Neural progenitor cell (in vitro differentiated cells): ENCODE results near the gene FADS2.

Experiments used
- EZH2 ChIP-seq: fragments of 200-600 bp; sonication (generic); IDR thresholded peaks from 2 replicates; pipeline ENCODE4 v1.6.1; 2017; ENCODE audit warnings: antibody characterized with exemption, mild to moderate bottlenecking, moderate library complexity
- TF ChIP-seq, protein P1 (sequence below): fragments of 200-600 bp; sonication (generic); IDR thresholded peaks from 2 replicates; pipeline ENCODE4 v1.5.1; 2017; ENCODE audit warnings: antibody characterized with exemption, mild to moderate bottlenecking

- TF ChIP-seq EZH2: no peak
- TF ChIP-seq, protein P1, sequence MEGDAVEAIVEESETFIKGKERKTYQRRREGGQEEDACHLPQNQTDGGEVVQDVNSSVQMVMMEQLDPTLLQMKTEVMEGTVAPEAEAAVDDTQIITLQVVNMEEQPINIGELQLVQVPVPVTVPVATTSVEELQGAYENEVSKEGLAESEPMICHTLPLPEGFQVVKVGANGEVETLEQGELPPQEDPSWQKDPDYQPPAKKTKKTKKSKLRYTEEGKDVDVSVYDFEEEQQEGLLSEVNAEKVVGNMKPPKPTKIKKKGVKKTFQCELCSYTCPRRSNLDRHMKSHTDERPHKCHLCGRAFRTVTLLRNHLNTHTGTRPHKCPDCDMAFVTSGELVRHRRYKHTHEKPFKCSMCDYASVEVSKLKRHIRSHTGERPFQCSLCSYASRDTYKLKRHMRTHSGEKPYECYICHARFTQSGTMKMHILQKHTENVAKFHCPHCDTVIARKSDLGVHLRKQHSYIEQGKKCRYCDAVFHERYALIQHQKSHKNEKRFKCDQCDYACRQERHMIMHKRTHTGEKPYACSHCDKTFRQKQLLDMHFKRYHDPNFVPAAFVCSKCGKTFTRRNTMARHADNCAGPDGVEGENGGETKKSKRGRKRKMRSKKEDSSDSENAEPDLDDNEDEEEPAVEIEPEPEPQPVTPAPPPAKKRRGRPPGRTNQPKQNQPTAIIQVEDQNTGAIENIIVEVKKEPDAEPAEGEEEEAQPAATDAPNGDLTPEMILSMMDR: peak; percentile 68
Measured at GRCh38 chr11:61816736-61817455, 11.2 kb upstream of the FADS2 start, which contains the start of gene FADS1.
